Kidney (tissue), 14 donors: ENCODE results near the gene FOXO1. TPM values are rescaled to one million over a fixed set of nuclear protein-coding genes. Genes with fewer than 3 reads are reported as not detected.

ENCODE experiments used
- DNase-seq, 5 donors: peaks; one replicate each; pipeline ENCODE4 v3.0.0-alpha.2; 2013 to 2020
- FAIRE-seq: peaks from 2 replicates; lab custom pipeline; 2012; peaks lifted over from hg19 to GRCh38; lab: Jason Lieb, UNC
- H3K27ac ChIP-seq, 2 donors: one replicate each; pipeline ENCODE4 v1.7.0; 2013; ENCODE audit warnings: low read depth in 2 of 2, low read length in 2 of 2, inconsistent platforms in 1 of 2
- H3K27me3 ChIP-seq: one replicate; pipeline ENCODE4 v1.7.1; 2013; ENCODE audit warnings: low read length, inconsistent platforms; ENCODE audit not compliant: control insufficient read depth, insufficient read depth
- H3K36me3 ChIP-seq, 3 donors: one replicate each; pipeline versions ENCODE4 v1.7.0 to v1.7.1; 2013; ENCODE audit warnings: low read length in 3 of 3, control low read depth in 1 of 3, inconsistent platforms in 1 of 3; ENCODE audit not compliant: insufficient read depth in 3 of 3, control insufficient read depth in 2 of 3
- H3K4me1 ChIP-seq, 3 donors: one replicate each; pipeline versions ENCODE4 v1.7.0 to v1.7.1; 2013; ENCODE audit warnings: low read length in 3 of 3, inconsistent platforms in 1 of 3, low read depth in 1 of 3; ENCODE audit not compliant: control insufficient read depth in 2 of 3, insufficient read depth in 2 of 3
- H3K4me3 ChIP-seq, 3 donors: one replicate each; pipeline versions ENCODE4 v1.7.0 to v1.8.1; 2013; ENCODE audit warnings: low read length in 3 of 3, control low read depth in 1 of 3, inconsistent platforms in 1 of 3
- H3K9ac ChIP-seq, 3 donors: one replicate each; pipeline versions ENCODE4 v1.7.0 to v1.7.1; 2013; ENCODE audit warnings: low read length in 3 of 3, control low read depth in 1 of 3, inconsistent platforms in 1 of 3
- H3K9me3 ChIP-seq, 3 donors: one replicate each; pipeline versions ENCODE4 v1.7.0 to v1.7.1; 2013; ENCODE audit warnings: low read length in 3 of 3, control low read depth in 1 of 3, inconsistent platforms in 1 of 3; ENCODE audit not compliant: control insufficient read depth in 2 of 3, insufficient read depth in 1 of 3
- CTCF ChIP-seq: IDR thresholded peaks from 3 replicates; pipeline ENCODE4 v1.5.1; 2012; ENCODE audit warnings: mild to moderate bottlenecking, moderate library complexity, borderline replicate concordance; ENCODE audit not compliant: insufficient read depth; ENCODE audit errors: extremely low read depth
- intact Hi-C: fragments of 100-400 bp; cut with DNase I; formaldehyde crosslinking; loops from one replicate; pipeline ENCODE4 v1.11.1; 2022
- polyA plus RNA-seq: library from polyadenylated mRNA; stranded (reverse); fragments of 350-450 nt; fragmentation: Illumina TruSeq; extraction: RNeasy Lipid Tissue Mini Kit (QIAGEN cat#74804); gene quantifications from one replicate; pipeline ENCODE4 v1.2.3, GENCODE V29; 2014; ENCODE audit warnings: low read depth, low replicate concordance; ENCODE audit not compliant: insufficient read depth
- total RNA-seq: library from RNA; stranded (reverse); fragmentation: NEBNext Ultra II Directional; extraction: Animal tissue kit (Norgen Biotek cat#: 25700); gene quantifications from one replicate; pipeline ENCODE4 v1.2.1, GENCODE V29; 2021
- donor health status: control.
- donor health status: control.
- donor health status: control.
- donor health status: control.
- donor health status: control.
- donor health status: DM: yes; HTN: yes; CAD: no.
- donor health status: Normal renal cell carcinoma (clear cell type).

The FOXO1 gene
- total and polyA plus RNA-seq, 2 donors from 2014 or later, result 8.6 to 54.6 TPM

- Histone ChIP-seq H3K36me3 (no peaks in the 10 kb centered on the region), H3K4me3 (no peak overlapping the region), H3K4me1 (peaks cover 0 to 7% (median 0%) of the 10 kb centered on the region in 3 donors), H3K9me3 (no peaks in the 10 kb centered on the region), H3K27ac (no peak overlapping the region), H3K9ac (no peak overlapping the region), H3K27me3 (no peaks in the 10 kb centered on the region)
- intact Hi-C loops, result no loop called here
- DNase-seq (peak in 1 of 5 donors; percentile 76), FAIRE-seq (no peak)
- no peak for TF ChIP-seq CTCF
Observed at GRCh38 chr13:40535345-40535836, 131.1 kb downstream of the FOXO1 start.

- Histone ChIP-seq H3K27me3 (no peaks in the 10 kb centered on the region), H3K4me1 (peaks cover 0 to 7% (median 0%) of the 10 kb centered on the region in 3 donors), H3K9ac (no peak overlapping the region), H3K9me3 (no peaks in the 10 kb centered on the region), H3K27ac (no peak overlapping the region), H3K36me3 (no peaks in the 10 kb centered on the region), H3K4me3 (no peak overlapping the region)
- FAIRE-seq (no peak), DNase-seq (no peak)
- TF ChIP-seq CTCF, result no peak
- intact Hi-C loops, result no loop called here
Observed at GRCh38 chr13:40534456-40534855, 132.0 kb downstream of the FOXO1 start.

DNA sequence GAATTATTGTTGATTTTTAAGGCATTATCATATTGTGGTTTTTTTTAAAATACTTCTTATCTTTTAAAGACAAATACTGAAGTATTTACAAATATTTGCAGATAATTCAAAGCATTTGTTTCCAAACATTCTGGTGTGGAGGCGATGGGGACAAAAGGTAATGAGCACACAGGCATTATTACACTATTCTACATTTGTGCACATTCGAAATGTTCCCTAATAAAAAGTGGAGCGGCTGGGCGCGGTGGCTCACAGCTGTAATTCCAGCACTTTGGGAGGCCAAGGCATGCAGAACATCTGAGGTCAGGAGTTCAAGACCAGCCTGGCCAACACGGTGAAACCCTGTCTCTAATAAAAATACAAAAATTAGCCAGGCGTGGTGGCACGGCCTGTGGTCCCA, 133.4 kb downstream of the FOXO1 start:
- no peaks in the 10 kb centered on the region for H3K36me3 ChIP-seq
- intact Hi-C loops, result no loop called here
- H3K9me3 ChIP-seq, result peaks cover 0 to 3% (median 0%) of the 10 kb centered on the region in 3 donors
- H3K4me1 ChIP-seq, result peaks cover 0 to 7% (median 0%) of the 10 kb centered on the region in 3 donors
- DNase-seq (no peak), FAIRE-seq (no peak)
- H3K27ac ChIP-seq, result no peak overlapping the region
- no peak for TF ChIP-seq CTCF
- no peak overlapping the region for H3K9ac ChIP-seq
- H3K4me3 ChIP-seq, result no peak overlapping the region
- H3K27me3 ChIP-seq, result no peaks in the 10 kb centered on the region

DNA sequence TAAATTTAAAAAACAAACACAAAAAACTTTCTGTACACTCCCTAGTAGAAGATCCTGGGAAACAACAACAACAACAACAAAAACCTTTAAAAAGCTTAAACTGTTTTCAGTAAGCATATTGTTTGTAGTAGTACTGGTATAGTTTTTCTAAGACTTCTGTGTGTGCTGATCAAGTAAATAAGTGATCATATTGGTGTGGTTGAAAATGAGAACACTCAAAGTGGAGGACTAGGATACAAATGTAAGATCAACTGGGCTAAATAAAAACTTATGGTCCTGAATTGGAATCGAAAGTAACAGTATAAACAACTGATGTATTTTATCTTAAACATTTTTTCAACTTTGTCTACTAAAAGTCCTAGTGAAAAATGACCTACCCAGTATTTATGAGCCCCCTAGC, 135.5 kb downstream of the FOXO1 start:
- intact Hi-C loops, result no loop called here
- TF ChIP-seq CTCF, result no peak

More for the DNA sequence above, 135.5 kb downstream of the FOXO1 start:
- DNase-seq (no peak), FAIRE-seq (no peak)
- Histone ChIP-seq H3K27ac (no peak overlapping the region), H3K4me3 (no peak overlapping the region), H3K9ac (no peak overlapping the region), H3K4me1 (no peaks in the 10 kb centered on the region), H3K9me3 (peaks cover 0 to 9% (median 0%) of the 10 kb centered on the region in 3 donors), H3K27me3 (no peaks in the 10 kb centered on the region), H3K36me3 (no peaks in the 10 kb centered on the region)
